ENCODE results near the gene SMIM28.

Gene SMIM28

DNA sequence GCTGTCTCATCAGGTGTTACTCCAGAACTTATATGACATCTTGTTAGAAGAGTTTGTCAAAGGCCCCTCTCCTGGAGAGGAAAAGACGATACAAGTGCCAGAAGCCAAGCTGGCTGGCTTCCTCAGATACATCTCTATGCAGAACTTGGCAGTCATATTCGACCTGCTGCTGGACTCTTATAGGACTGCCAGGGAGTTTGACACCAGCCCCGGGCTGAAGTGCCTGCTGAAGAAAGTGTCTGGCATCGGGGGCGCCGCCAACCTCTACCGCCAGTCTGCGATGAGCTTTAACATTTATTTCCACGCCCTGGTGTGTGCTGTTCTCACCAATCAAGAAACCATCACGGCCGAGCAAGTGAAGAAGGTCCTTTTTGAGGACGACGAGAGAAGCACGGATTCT lies 43.7 kb upstream of the SMIM28 start (continued):
- TF ChIP-seq ZNF398 (tag by site-specific recombination; IDR thresholded peaks at IDR 0.05), result no peak
- TF ChIP-seq ZNF311 (tag by site-specific recombination; IDR thresholded peaks at IDR 0.05; ENCODE audit: borderline replicate concordance), result no peak
- no peak for TF ChIP-seq ZNF555 (tag by site-specific recombination; conservative IDR thresholded peaks at IDR 0.05)
- no peak for TF ChIP-seq ZNF169 (tag by site-specific recombination; IDR thresholded peaks at IDR 0.05)
- TF ChIP-seq ZBTB21 (tag by site-specific recombination; IDR thresholded peaks at IDR 0.05), result no peak
- no peak for TF ChIP-seq ZNF274 (IDR thresholded peaks at IDR 0.05; ENCODE audit: low read length)
- no peak for TF ChIP-seq ZNF274 (tag by site-specific recombination; IDR thresholded peaks at IDR 0.05; ENCODE audit: borderline replicate concordance)

GRCh38 chr6:138334963-138335362 lies 42.7 kb upstream of the SMIM28 start:
- peaks cover 4% of the 10 kb centered on the region; the same call in 1 of the 2 replicates for H3K4me1 ChIP-seq (ENCODE audit: control insufficient read depth, insufficient read depth, low read length)
- ChIA-PET CTCF (interaction anchor here (0.6 to 0.8 kb wide), 2 partner anchors 102 to 719 kb away, joined by 3 to 4 read pairs; no protein-coding TSS in a partner anchor), POLR2A (no interaction called here)
- no peak for TF ChIP-seq ZNF433 (tag by site-specific recombination; IDR thresholded peaks at IDR 0.05; ENCODE audit: low read depth)
- TF ChIP-seq ZNF777 (tag by site-specific recombination; IDR thresholded peaks at IDR 0.05; ENCODE audit: borderline replicate concordance), result no peak
- TF ChIP-seq ZNF776 (tag by site-specific recombination; IDR thresholded peaks at IDR 0.05; ENCODE audit: borderline replicate concordance), result no peak
- TF ChIP-seq, protein P1, sequence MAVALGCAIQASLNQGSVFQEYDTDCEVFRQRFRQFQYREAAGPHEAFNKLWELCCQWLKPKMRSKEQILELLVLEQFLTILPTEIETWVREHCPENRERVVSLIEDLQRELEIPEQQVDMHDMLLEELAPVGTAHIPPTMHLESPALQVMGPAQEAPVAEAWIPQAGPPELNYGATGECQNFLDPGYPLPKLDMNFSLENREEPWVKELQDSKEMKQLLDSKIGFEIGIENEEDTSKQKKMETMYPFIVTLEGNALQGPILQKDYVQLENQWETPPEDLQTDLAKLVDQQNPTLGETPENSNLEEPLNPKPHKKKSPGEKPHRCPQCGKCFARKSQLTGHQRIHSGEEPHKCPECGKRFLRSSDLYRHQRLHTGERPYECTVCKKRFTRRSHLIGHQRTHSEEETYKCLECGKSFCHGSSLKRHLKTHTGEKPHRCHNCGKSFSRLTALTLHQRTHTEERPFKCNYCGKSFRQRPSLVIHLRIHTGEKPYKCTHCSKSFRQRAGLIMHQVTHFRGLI (tag by site-specific recombination; IDR thresholded peaks at IDR 0.05), result no peak
- no peak for TF ChIP-seq ATF2 (tag by site-specific recombination; IDR thresholded peaks at IDR 0.05; ENCODE audit: low read depth)
- TF ChIP-seq ZNF10 (tag by site-specific recombination; IDR thresholded peaks at IDR 0.05), result no peak
- no peak for TF ChIP-seq SCRT1 (tag by site-specific recombination; IDR thresholded peaks at IDR 0.05; ENCODE audit: borderline replicate concordance)
- TF ChIP-seq ZNF274 (IDR thresholded peaks at IDR 0.05; ENCODE audit: low read length), result no peak
- TF ChIP-seq ZNF274 (tag by site-specific recombination; IDR thresholded peaks at IDR 0.05; ENCODE audit: borderline replicate concordance), result no peak
- no peak for TF ChIP-seq ZNF366 (tag by site-specific recombination; conservative IDR thresholded peaks at IDR 0.05)
- TF ChIP-seq ZNF292 (tag by site-specific recombination; IDR thresholded peaks at IDR 0.05; ENCODE audit: borderline replicate concordance, low read depth), result no peak
- no peak for TF ChIP-seq SCRT2 (tag by site-specific recombination; IDR thresholded peaks at IDR 0.05)
- no peak for TF ChIP-seq TSHZ1 (tag by site-specific recombination; IDR thresholded peaks at IDR 0.05; ENCODE audit: borderline replicate concordance)
- no peak for TF ChIP-seq WT1 (tag by site-specific recombination; IDR thresholded peaks at IDR 0.05)
- no peak for TF ChIP-seq ZNF148 (tag by site-specific recombination; IDR thresholded peaks at IDR 0.05; ENCODE audit: borderline replicate concordance)
- no peak for TF ChIP-seq YY2 (tag by site-specific recombination; IDR thresholded peaks at IDR 0.05)
- no peak for TF ChIP-seq FEZF1 (tag by site-specific recombination; IDR thresholded peaks at IDR 0.05)
- TF ChIP-seq ZNF580 (tag by site-specific recombination; IDR thresholded peaks at IDR 0.05), result no peak
- no peak for TF ChIP-seq ZNF624 (tag by site-specific recombination; IDR thresholded peaks at IDR 0.05)
- no peak overlapping the region for H3K27ac ChIP-seq (ENCODE audit: extremely low read depth, low read depth, low read length)
- H3K9me3 ChIP-seq (ENCODE audit: control insufficient read depth, insufficient read depth, low read depth, low read length), result no peaks in the 10 kb centered on the region
- peaks cover 0 to 33% of the 10 kb centered on the region in 2 experiments; a peak in 1 of 3 replicates for H3K36me3 ChIP-seq (ENCODE audit: control insufficient read depth in 2 of 2, insufficient read depth in 1 of 2, low read length in 2 of 2)
- H3K4me3 ChIP-seq (ENCODE audit: low read depth, low read length), result no peak overlapping the region

Data from HEK293 (cell line).